Measurements from ENCODE around the gene ARPC4.
"Not testable (repeated sequence)": the region's sequence is repeated elsewhere in the genome, so short reads cannot be mapped to it uniquely, and the experiment has no call there.

Gene ARPC4

DNA sequence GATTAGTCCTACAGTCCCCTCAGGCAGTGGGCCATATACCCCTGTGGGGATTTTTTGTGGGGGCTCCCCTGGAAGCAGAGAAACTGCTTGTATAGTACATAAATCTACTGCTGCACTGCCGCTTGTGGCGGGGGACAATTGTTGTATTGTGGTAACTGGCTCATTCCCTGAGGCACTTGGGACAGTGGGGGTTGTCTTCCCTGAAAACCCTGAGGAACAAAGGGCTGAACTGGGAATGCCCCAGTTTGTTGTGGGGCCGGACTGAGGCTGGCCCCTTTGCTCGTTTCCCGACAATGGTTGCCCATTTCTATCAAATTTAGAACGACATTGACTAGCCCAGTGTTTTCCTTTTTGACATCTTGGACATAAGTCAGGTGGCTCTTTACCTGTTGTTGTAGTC is 58.5 kb downstream of the ARPC4 start:
- not testable (repeated sequence) for DNase-seq; H3K36me3 ChIP-seq (ENCODE audit: control insufficient read depth, insufficient read depth, low read length); H3K4me3 ChIP-seq (ENCODE audit: insufficient read depth, low read depth, low read length, poor library complexity, severe bottlenecking); H3K9me3 ChIP-seq (ENCODE audit: control insufficient read depth, low read length); H3K27ac ChIP-seq (ENCODE audit: insufficient read depth, low read length, poor library complexity, severe bottlenecking); H3K27me3 ChIP-seq (replicated peaks; ENCODE audit: control insufficient read depth, insufficient read depth, low read length, poor library complexity, severe bottlenecking); H3K4me1 ChIP-seq (ENCODE audit: control insufficient read depth, insufficient read depth, low read length, poor library complexity, severe bottlenecking)

GRCh38 chr3:9851926-9852325 is 59.0 kb downstream of the ARPC4 start:
- DNase-seq; H3K36me3 ChIP-seq (ENCODE audit: control insufficient read depth, insufficient read depth, low read length); H3K4me1 ChIP-seq (ENCODE audit: control insufficient read depth, insufficient read depth, low read length, poor library complexity, severe bottlenecking); H3K27me3 ChIP-seq (replicated peaks; ENCODE audit: control insufficient read depth, insufficient read depth, low read length, poor library complexity, severe bottlenecking); H3K4me3 ChIP-seq (ENCODE audit: insufficient read depth, low read depth, low read length, poor library complexity, severe bottlenecking); H3K9me3 ChIP-seq (ENCODE audit: control insufficient read depth, low read length); H3K27ac ChIP-seq (ENCODE audit: insufficient read depth, low read length, poor library complexity, severe bottlenecking): not testable (repeated sequence)

- H3K4me1 ChIP-seq (ENCODE audit: control insufficient read depth, insufficient read depth, low read length, poor library complexity, severe bottlenecking), result no peaks in the 10 kb centered on the region
- H3K4me3 ChIP-seq (ENCODE audit: insufficient read depth, low read depth, low read length, poor library complexity, severe bottlenecking), result no peak overlapping the region
- H3K36me3 ChIP-seq (ENCODE audit: control insufficient read depth, insufficient read depth, low read length), result no peaks in the 10 kb centered on the region
- H3K9me3 ChIP-seq (ENCODE audit: control insufficient read depth, low read length), result no peaks in the 10 kb centered on the region
- H3K27ac ChIP-seq (ENCODE audit: insufficient read depth, low read length, poor library complexity, severe bottlenecking), result no peak overlapping the region
- no peaks in the 10 kb centered on the region for H3K27me3 ChIP-seq (replicated peaks; ENCODE audit: control insufficient read depth, insufficient read depth, low read length, poor library complexity, severe bottlenecking)
- no peak for DNase-seq
Observed at GRCh38 chr3:9852528-9852927, 59.6 kb downstream of the ARPC4 start.

DNA sequence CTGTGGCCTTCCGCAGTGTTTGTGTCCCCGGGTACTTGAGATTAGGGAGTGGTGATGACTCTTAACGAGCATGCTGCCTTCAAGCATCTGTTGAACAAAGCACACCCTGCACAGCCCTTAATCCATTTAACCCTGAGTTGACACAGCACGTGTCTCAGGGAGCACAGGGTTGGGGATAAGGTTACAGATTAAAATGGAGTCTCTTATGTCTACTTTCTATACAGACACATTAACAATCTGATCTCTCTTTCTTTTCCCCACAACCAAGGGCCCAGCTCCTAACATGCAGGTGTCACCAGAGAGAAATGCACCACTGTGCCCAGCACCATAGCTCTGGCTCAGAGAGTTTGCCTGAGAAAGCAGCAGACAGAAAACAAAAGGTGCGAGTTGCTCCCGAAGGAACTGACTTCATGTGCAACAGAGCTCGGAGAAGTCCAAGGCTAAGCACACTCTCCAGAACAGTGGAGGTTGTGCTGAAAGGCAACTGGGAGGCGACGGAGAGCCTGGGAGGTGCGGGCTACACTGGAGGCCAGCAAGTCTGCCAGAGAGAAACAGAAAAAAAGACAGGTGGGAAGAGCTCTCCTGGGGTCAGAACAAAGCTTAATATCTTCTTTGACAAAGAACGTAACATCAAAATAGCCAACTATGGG is 61.5 kb downstream of the ARPC4 start:
- H3K27me3 ChIP-seq (replicated peaks; ENCODE audit: control insufficient read depth, insufficient read depth, low read length, poor library complexity, severe bottlenecking); H3K36me3 ChIP-seq (ENCODE audit: control insufficient read depth, insufficient read depth, low read length); H3K27ac ChIP-seq (ENCODE audit: insufficient read depth, low read length, poor library complexity, severe bottlenecking); H3K4me1 ChIP-seq (ENCODE audit: control insufficient read depth, insufficient read depth, low read length, poor library complexity, severe bottlenecking); H3K4me3 ChIP-seq (ENCODE audit: insufficient read depth, low read depth, low read length, poor library complexity, severe bottlenecking); H3K9me3 ChIP-seq (ENCODE audit: control insufficient read depth, low read length); DNase-seq: not testable (repeated sequence)

DNA sequence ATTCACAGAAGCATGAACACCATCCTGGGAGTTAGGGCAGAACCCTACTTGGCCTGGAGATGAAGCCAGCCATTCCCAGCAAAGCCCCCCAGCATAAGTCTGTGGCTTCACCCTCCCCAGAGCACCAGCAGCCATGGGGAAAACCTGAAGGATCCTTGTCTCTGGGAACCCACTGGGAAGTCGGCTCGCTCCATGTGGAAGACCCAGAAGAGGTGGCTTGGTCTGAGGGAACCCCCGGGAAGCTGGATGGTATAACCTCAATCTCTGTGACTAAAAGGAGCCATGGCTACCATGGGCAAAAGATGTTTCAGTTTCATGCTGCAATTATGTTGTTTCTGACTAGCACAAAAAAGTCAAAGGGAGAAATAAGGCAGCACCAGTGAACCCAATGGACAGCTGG is 62.7 kb downstream of the ARPC4 start:
- no peaks in the 10 kb centered on the region for H3K36me3 ChIP-seq (ENCODE audit: control insufficient read depth, insufficient read depth, low read length)
- H3K9me3 ChIP-seq (ENCODE audit: control insufficient read depth, low read length), result no peaks in the 10 kb centered on the region
- DNase-seq, result no peak
- no peak overlapping the region for H3K4me3 ChIP-seq (ENCODE audit: insufficient read depth, low read depth, low read length, poor library complexity, severe bottlenecking)
- H3K27ac ChIP-seq (ENCODE audit: insufficient read depth, low read length, poor library complexity, severe bottlenecking), result no peak overlapping the region
- H3K27me3 ChIP-seq (replicated peaks; ENCODE audit: control insufficient read depth, insufficient read depth, low read length, poor library complexity, severe bottlenecking), result no peaks in the 10 kb centered on the region
- no peaks in the 10 kb centered on the region for H3K4me1 ChIP-seq (ENCODE audit: control insufficient read depth, insufficient read depth, low read length, poor library complexity, severe bottlenecking)

Data from effector memory CD4-positive, alpha-beta T cell (primary cell).